DMS153 treated with DMSO at 0.1 percent for 48 hours (cell line): ENCODE data around the gene FAM222A.

Experiments
- DNase-seq: peaks from one replicate; lab custom pipeline; 2025; ENCODE audit not compliant: unreplicated experiment; lab: John Stamatoyannopoulos, UW

FAM222A gene

DNA sequence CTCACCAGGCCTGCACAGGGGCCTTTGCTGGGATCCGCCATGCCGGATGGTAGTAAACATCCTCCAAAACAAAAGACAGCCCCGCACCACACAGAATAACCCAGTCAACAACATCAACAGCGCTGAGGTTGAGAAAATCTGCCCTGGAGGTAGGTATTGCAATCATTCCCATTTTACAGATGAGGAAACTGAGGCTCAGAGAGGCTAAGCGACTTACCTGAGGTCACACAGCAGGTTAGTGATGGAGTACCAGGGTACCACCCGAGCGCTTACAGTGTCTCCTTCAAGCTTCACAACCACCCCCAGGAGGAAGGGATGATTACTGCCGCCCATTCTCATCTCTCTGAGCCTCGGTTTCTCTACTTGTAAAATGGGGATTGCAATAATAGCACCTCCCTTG lies 104.6 kb downstream of the FAM222A start:
- no peak for DNase-seq

DNA sequence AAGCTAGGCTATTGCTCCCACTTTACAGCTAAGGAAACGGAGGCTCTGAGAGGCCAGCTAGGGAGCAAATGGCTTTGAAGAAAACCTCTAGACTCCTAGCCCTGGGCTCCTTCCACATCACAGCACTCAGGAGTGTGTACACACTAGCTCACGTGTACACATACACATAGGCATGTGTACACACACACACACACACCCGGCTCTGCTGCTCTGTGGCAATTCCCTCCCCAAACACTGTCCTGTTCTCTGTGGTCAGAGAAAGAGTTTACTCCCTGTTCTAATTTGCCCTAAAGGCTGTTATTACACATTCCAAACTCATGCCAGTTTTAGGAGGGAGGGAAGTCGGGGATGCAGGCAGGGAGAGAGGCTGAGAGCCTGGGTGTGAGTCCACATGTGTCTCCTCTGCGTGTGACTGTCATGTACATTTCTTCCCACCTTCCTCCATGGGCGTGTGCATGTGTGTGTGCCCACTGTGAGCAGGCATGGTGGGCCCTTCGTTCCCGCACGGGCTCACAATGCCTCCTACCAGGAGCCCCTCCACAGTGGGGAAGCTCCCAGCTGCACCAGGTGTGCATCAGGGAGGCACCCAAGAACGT lies 105.4 kb downstream of the FAM222A start:
- DNase-seq: no peak
